HCT116 (cell line): ENCODE measurements around the gene SPIB. TPM values are rescaled to one million over a fixed set of nuclear protein-coding genes. Genes with fewer than 3 reads are reported as not detected.

Source experiments
- ATAC-seq: fragments of 200-7000 bp; cut with Tn5 transposase; 2 replicates; pipeline ENCODE4 v1.9.1; 2020; ENCODE audit warnings: mild to moderate bottlenecking, moderate library complexity
- BruUV-seq: library from RNA; stranded (reverse); fragments of 400-500 nt; replicated peaks from 2 replicates; lab custom pipeline; 2021; lab: Mats Ljungman, UMichigan
- CTCF ChIA-PET: fragments of 300-600 bp; sonication (Branson Sonifier 250); formaldehyde crosslinking; loops from one replicate; lab custom pipeline; 2021; ENCODE audit warnings: antibody characterized with exemption; lab: Charles Lee
- POLR2A ChIA-PET: fragments of 300-600, 350-600 bp; sonication (Branson Sonifier 250); formaldehyde crosslinking; loops from one replicate; lab custom pipeline; 2021; ENCODE audit warnings: antibody characterized with exemption; lab: Charles Lee
- RAD21 ChIA-PET, 2 experiments: fragments of 300-600 bp; sonication (Branson Sonifier 250); formaldehyde crosslinking; loops; one replicate each; lab custom pipeline; 2023; ENCODE audit warnings: low total read pairs in 2 of 2; ENCODE audit not compliant: uncharacterized antibody in 2 of 2, unreplicated experiment in 2 of 2, low non-redundant PET in 1 of 2; lab: Charles Lee
- DNase-seq: peaks from one replicate; pipeline ENCODE4 v3.0.0-alpha.2; 2010; ENCODE audit warnings: low read depth, low spot score
- H2AFZ ChIP-seq: fragments of 200-600 bp; shearing (Covaris generic), sonication (generic); 2 replicates; pipeline ENCODE4 v1.6.1; 2017; ENCODE audit warnings: low read depth, mixed run types, mixed read lengths, antibody characterized with exemption, low read length; ENCODE audit not compliant: poor library complexity, severe bottlenecking
- H3K27ac ChIP-seq: 2 replicates; pipeline ENCODE4 v1.5.1; 2012; ENCODE audit warnings: low read depth, low read length
- H3K27me3 ChIP-seq: fragments of 200-600 bp; sonication (generic); 2 replicates; pipeline ENCODE4 v1.6.1; 2016; ENCODE audit warnings: mixed run types, low read length, mixed read lengths; ENCODE audit not compliant: insufficient read depth
- H3K36me3 ChIP-seq, 2 experiments: fragments of 200-500 bp in 1 of 2; fragments of 200-600 bp in 1 of 2; sonication (Bioruptor generic) in 1 of 2; sonication (generic) in 1 of 2; 2 replicates each; pipeline versions ENCODE4 v1.5.1 to v1.6.1; 2014 to 2016; ENCODE audit warnings: low read length in 2 of 2, inconsistent platforms in 1 of 2, mixed read lengths in 1 of 2, mixed run types in 1 of 2; ENCODE audit not compliant: insufficient read depth in 2 of 2, control insufficient read depth in 1 of 2
- H3K4me1 ChIP-seq, 2 experiments: fragments of 200-600 bp in 1 of 2; sonication (generic) in 1 of 2; 2 replicates each; pipeline versions ENCODE4 v1.5.1 to v1.6.1; 2012 to 2017; ENCODE audit warnings: low read length in 2 of 2, inconsistent platforms in 1 of 2, mild to moderate bottlenecking in 1 of 2, mixed read lengths in 1 of 2, mixed run types in 1 of 2, moderate library complexity in 1 of 2; ENCODE audit not compliant: insufficient read depth in 2 of 2, control insufficient read depth in 1 of 2
- H3K4me2 ChIP-seq: fragments of 200-600 bp; sonication (generic); 2 replicates; pipeline ENCODE4 v1.6.1; 2017; ENCODE audit warnings: mixed run types, low read length, mixed read lengths
- H3K4me3 ChIP-seq, 2 experiments: fragments of 200-600 bp in 1 of 2; sonication (generic) in 1 of 2; replicated peaks in 1 of 2; 2 replicates each; pipeline ENCODE4 v1.5.1; 2011 to 2016; ENCODE audit warnings: low read length in 2 of 2, control low read depth in 1 of 2, low read depth in 1 of 2, mild to moderate bottlenecking in 1 of 2, mixed read lengths in 1 of 2, mixed run types in 1 of 2
- H3K79me2 ChIP-seq: fragments of 200-600 bp; sonication (generic); 2 replicates; pipeline ENCODE4 v1.6.1; 2017; ENCODE audit warnings: mild to moderate bottlenecking, mixed run types, low read length, moderate library complexity, mixed read lengths; ENCODE audit not compliant: insufficient read depth
- H3K9ac ChIP-seq: fragments of 200-600 bp; sonication (generic); 2 replicates; pipeline ENCODE4 v1.6.1; 2016; ENCODE audit warnings: low read length, mixed read lengths
- H3K9me2 ChIP-seq: fragments of 200-600 bp; sonication (generic), shearing (Covaris generic); 2 replicates; pipeline ENCODE4 v1.6.1; 2017; ENCODE audit warnings: mixed run types, mild to moderate bottlenecking, moderate library complexity; ENCODE audit not compliant: insufficient read depth
- H3K9me3 ChIP-seq, 2 experiments: fragments of 200-500 bp in 1 of 2; fragments of 200-600 bp in 1 of 2; sonication (Bioruptor generic) in 1 of 2; sonication (generic) in 1 of 2; 2 replicates each; pipeline ENCODE4 v1.6.1; 2014 to 2017; ENCODE audit warnings: low read length in 2 of 2, mixed read lengths in 2 of 2, inconsistent platforms in 1 of 2, low read depth in 1 of 2, mild to moderate bottlenecking in 1 of 2, mixed run types in 1 of 2, moderate library complexity in 1 of 2; ENCODE audit not compliant: control insufficient read depth in 1 of 2, insufficient read depth in 1 of 2
- H4K20me1 ChIP-seq: fragments of 200-600 bp; sonication (generic), shearing (Covaris generic); 2 replicates; pipeline ENCODE4 v1.6.1; 2017; ENCODE audit warnings: mixed run types, mild to moderate bottlenecking, moderate library complexity; ENCODE audit not compliant: insufficient read depth
- CBX3 ChIP-seq: IDR thresholded peaks from 2 replicates; pipeline ENCODE4 v1.6.1; 2012; ENCODE audit warnings: low read depth
- CEBPB ChIP-seq: IDR thresholded peaks from 2 replicates; pipeline ENCODE4 v1.6.1; 2012; ENCODE audit warnings: low read depth
- EGR1 ChIP-seq: IDR thresholded peaks from 2 replicates; pipeline ENCODE4 v1.6.1; 2012; ENCODE audit warnings: low read depth
- ELF1 ChIP-seq: IDR thresholded peaks from 2 replicates; pipeline ENCODE4 v1.6.1; 2012; ENCODE audit warnings: low read depth, borderline replicate concordance
- EZH2 ChIP-seq: fragments of 200-600 bp; sonication (generic); IDR thresholded peaks from 2 replicates; pipeline ENCODE4 v1.6.1; 2017; ENCODE audit warnings: antibody characterized with exemption, mixed run types
- FOSL1 ChIP-seq: IDR thresholded peaks from 2 replicates; pipeline ENCODE4 v1.6.1; 2012; ENCODE audit warnings: low read depth
- JUND ChIP-seq: IDR thresholded peaks from 2 replicates; pipeline ENCODE4 v1.6.1; 2012
- POLR2AphosphoS5 ChIP-seq: IDR thresholded peaks from 2 replicates; pipeline ENCODE4 v1.6.1; 2011; ENCODE audit warnings: mild to moderate bottlenecking, low read depth, low read length, moderate library complexity
- SIN3A ChIP-seq: IDR thresholded peaks from 2 replicates; pipeline ENCODE4 v1.6.1; 2012; ENCODE audit warnings: low read depth
- SRF ChIP-seq: IDR thresholded peaks from 2 replicates; pipeline ENCODE4 v1.6.1; 2012; ENCODE audit warnings: low read depth
- TCF7L2 ChIP-seq: IDR thresholded peaks from 2 replicates; pipeline ENCODE4 v1.7.0; 2011; ENCODE audit warnings: borderline replicate concordance, inconsistent platforms; ENCODE audit not compliant: insufficient read depth, insufficient read length; ENCODE audit errors: extremely low read depth
- YY1 ChIP-seq: IDR thresholded peaks from 2 replicates; pipeline ENCODE4 v1.6.1; 2011; ENCODE audit warnings: low read length, low read depth, moderate library complexity, mild to moderate bottlenecking; ENCODE audit not compliant: insufficient replicate concordance; ENCODE audit errors: extremely low read depth
- ZNF274 ChIP-seq: fragments of 200-500 bp; sonication (Bioruptor generic); IDR thresholded peaks from 2 replicates; pipeline ENCODE4 v1.6.1; 2014; ENCODE audit warnings: mild to moderate bottlenecking, low read depth, low read length, inconsistent platforms
- intact Hi-C: fragments of 100-400 bp; cut with micrococcal nuclease; formaldehyde crosslinking; loops from 2 replicates; pipeline ENCODE4 v1.10.0; 2022
- total RNA-seq: library from RNA; stranded (reverse); gene quantifications from one replicate; pipeline ENCODE4 v1.2.1, GENCODE V29; 2021; ENCODE audit not compliant: unreplicated experiment
- TF ChIP-seq, protein P1 (sequence below): IDR thresholded peaks from 2 replicates; pipeline ENCODE4 v1.6.1; 2012; ENCODE audit warnings: low read depth
- TF ChIP-seq, protein P2 (sequence below), 3 experiments: fragments of 200-600 bp in 1 of 3; sonication (generic) in 1 of 3; IDR thresholded peaks in 2 of 3; conservative IDR thresholded peaks in 1 of 3; 2 replicates each; pipeline ENCODE4 v1.5.1; 2012 to 2017; ENCODE audit warnings: low read depth in 2 of 3, low read length in 2 of 3, antibody characterized with exemption in 1 of 3, borderline replicate concordance in 1 of 3, control low read depth in 1 of 3, mild to moderate bottlenecking in 1 of 3, mixed read lengths in 1 of 3, mixed run types in 1 of 3, moderate library complexity in 1 of 3; ENCODE audit not compliant: insufficient read depth in 1 of 3
- TF ChIP-seq, protein P3 (sequence below): IDR thresholded peaks from 2 replicates; pipeline ENCODE4 v1.6.1; 2012
- TF ChIP-seq, protein P4 (sequence below): IDR thresholded peaks from 2 replicates; pipeline ENCODE4 v1.6.1; 2012

The SPIB gene
- total RNA-seq, 1 experiment from 2014 or later = 0.96 TPM

DNA sequence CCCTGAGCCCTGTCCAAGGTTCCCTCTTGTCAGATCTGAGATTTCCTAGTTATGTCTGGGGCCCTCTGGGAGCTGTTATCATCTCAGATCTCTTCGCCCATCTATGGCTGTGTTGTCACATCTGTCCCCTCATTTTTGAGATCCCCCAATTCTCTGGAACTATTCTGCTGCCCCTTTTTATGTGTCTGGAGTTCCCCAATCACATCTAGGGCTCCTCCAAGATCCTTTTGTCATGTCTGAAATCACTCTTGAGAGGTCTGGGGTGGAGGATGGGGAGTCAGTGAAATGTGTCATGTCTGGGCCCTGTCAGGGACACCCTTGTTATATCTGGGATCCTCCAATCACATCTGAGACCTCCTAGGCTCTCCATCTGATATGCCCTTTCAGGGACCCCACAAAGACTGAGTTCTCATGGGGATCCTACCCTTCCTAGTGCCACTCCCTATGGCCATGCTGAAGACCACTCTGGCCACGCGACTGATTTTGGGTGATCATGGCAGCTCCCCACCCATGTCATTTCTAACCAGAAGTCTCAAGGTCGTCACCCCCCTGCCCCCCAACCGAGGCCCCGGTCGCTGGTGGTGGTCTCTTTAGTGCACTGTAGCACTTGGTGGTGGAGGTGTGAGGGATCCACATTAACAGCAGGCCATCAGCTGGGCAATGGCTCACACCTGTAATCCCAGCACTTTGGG is 10.2 kb downstream of the SPIB start:
- RAD21 ChIA-PET = no interaction called here
- Histone ChIP-seq H3K27ac (no peak overlapping the region), H3K4me1 (peaks cover 6 to 17% of the 10 kb centered on the region in 2 experiments), H3K79me2 (no peaks in the 10 kb centered on the region), H4K20me1 (no peaks in the 10 kb centered on the region), H3K4me3 (no peak overlapping the region), H2AFZ (no peak overlapping the region), H3K36me3 (no peaks in the 10 kb centered on the region), H3K9me2 (no peaks in the 10 kb centered on the region), H3K27me3 (no peaks in the 10 kb centered on the region), H3K9ac (no peak overlapping the region), H3K9me3 (no peaks in the 10 kb centered on the region), H3K4me2 (no peak overlapping the region)
- POLR2A ChIA-PET = no interaction called here
- no peak for TF ChIP-seq CBX3
- no peak for TF ChIP-seq EGR1
- no peak for TF ChIP-seq SRF
- no peak for TF ChIP-seq SIN3A
- TF ChIP-seq YY1 = no peak
- TF ChIP-seq TCF7L2 = no peak
- TF ChIP-seq EZH2 = no peak
- TF ChIP-seq JUND = no peak
- no peak for TF ChIP-seq POLR2AphosphoS5
- TF ChIP-seq, protein P1, sequence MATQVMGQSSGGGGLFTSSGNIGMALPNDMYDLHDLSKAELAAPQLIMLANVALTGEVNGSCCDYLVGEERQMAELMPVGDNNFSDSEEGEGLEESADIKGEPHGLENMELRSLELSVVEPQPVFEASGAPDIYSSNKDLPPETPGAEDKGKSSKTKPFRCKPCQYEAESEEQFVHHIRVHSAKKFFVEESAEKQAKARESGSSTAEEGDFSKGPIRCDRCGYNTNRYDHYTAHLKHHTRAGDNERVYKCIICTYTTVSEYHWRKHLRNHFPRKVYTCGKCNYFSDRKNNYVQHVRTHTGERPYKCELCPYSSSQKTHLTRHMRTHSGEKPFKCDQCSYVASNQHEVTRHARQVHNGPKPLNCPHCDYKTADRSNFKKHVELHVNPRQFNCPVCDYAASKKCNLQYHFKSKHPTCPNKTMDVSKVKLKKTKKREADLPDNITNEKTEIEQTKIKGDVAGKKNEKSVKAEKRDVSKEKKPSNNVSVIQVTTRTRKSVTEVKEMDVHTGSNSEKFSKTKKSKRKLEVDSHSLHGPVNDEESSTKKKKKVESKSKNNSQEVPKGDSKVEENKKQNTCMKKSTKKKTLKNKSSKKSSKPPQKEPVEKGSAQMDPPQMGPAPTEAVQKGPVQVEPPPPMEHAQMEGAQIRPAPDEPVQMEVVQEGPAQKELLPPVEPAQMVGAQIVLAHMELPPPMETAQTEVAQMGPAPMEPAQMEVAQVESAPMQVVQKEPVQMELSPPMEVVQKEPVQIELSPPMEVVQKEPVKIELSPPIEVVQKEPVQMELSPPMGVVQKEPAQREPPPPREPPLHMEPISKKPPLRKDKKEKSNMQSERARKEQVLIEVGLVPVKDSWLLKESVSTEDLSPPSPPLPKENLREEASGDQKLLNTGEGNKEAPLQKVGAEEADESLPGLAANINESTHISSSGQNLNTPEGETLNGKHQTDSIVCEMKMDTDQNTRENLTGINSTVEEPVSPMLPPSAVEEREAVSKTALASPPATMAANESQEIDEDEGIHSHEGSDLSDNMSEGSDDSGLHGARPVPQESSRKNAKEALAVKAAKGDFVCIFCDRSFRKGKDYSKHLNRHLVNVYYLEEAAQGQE = no peak
- TF ChIP-seq, protein P2, sequence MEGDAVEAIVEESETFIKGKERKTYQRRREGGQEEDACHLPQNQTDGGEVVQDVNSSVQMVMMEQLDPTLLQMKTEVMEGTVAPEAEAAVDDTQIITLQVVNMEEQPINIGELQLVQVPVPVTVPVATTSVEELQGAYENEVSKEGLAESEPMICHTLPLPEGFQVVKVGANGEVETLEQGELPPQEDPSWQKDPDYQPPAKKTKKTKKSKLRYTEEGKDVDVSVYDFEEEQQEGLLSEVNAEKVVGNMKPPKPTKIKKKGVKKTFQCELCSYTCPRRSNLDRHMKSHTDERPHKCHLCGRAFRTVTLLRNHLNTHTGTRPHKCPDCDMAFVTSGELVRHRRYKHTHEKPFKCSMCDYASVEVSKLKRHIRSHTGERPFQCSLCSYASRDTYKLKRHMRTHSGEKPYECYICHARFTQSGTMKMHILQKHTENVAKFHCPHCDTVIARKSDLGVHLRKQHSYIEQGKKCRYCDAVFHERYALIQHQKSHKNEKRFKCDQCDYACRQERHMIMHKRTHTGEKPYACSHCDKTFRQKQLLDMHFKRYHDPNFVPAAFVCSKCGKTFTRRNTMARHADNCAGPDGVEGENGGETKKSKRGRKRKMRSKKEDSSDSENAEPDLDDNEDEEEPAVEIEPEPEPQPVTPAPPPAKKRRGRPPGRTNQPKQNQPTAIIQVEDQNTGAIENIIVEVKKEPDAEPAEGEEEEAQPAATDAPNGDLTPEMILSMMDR (IDR thresholded peaks at IDR 0.05 in 2 of 3, conservative IDR thresholded peaks at IDR 0.05 in 1 of 3; ENCODE audit: borderline replicate concordance in 1 of 3, insufficient read depth in 1 of 3, low read depth in 2 of 3, low read length in 2 of 3) = no peak
- no peak for TF ChIP-seq ELF1
- TF ChIP-seq, protein P3, sequence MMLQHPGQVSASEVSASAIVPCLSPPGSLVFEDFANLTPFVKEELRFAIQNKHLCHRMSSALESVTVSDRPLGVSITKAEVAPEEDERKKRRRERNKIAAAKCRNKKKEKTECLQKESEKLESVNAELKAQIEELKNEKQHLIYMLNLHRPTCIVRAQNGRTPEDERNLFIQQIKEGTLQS = no peak
- no peak for TF ChIP-seq FOSL1
- TF ChIP-seq, protein P4, sequence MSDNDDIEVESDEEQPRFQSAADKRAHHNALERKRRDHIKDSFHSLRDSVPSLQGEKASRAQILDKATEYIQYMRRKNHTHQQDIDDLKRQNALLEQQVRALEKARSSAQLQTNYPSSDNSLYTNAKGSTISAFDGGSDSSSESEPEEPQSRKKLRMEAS = no peak
- TF ChIP-seq CEBPB = no peak
- TF ChIP-seq ZNF274 = no peak
- intact Hi-C loops = no loop called here
- no TSS peak for BruUV-seq
- DNase-seq (no peak), ATAC-seq (no peak)
- CTCF ChIA-PET = no interaction called here
